Colonic mucosa (tissue), 4 donors: Measurements from ENCODE around the gene IQSEC1. TPM values are rescaled to one million over a fixed set of nuclear protein-coding genes. Genes with fewer than 3 reads are reported as not detected.

Source experiments
- DNase-seq: peaks from one replicate; pipeline ENCODE4 v3.0.0-alpha.2; 2020
- H3K27ac ChIP-seq: fragments of 200-600 bp; one replicate; pipeline ENCODE4 v1.8.0; 2021
- H3K27me3 ChIP-seq: fragments of 200-600 bp; one replicate; pipeline ENCODE4 v1.8.0; 2021
- H3K36me3 ChIP-seq: fragments of 200-600 bp; one replicate; pipeline ENCODE4 v1.8.0; 2021
- H3K4me1 ChIP-seq: fragments of 200-600 bp; one replicate; pipeline ENCODE4 v1.8.0; 2021; ENCODE audit warnings: mild to moderate bottlenecking
- H3K4me3 ChIP-seq: fragments of 200-600 bp; one replicate; pipeline ENCODE4 v1.8.0; 2021
- H3K9ac ChIP-seq, 2 donors: one replicate each; pipeline ENCODE4 v1.7.0; 2013; ENCODE audit warnings: control low read depth in 2 of 2, low read depth in 2 of 2, low read length in 2 of 2
- H3K9me3 ChIP-seq: fragments of 200-600 bp; one replicate; pipeline ENCODE4 v1.8.0; 2021
- intact Hi-C: fragments of 100-400 bp; cut with DNase I; formaldehyde crosslinking; loops from one replicate; pipeline ENCODE4 v1.14.1; 2022
- total RNA-seq, 2 donors: library from RNA; stranded (reverse); fragmentation: NEBNext Ultra II Directional in 1 of 2; extraction: Animal tissue kit (Norgen Biotek cat#: 25700) in 1 of 2; gene quantifications; one replicate each; pipeline ENCODE4 v1.2.1, GENCODE V29; 2021
- TF ChIP-seq, protein P1 (sequence below): fragments of 200-600 bp; IDR thresholded peaks from one replicate; pipeline ENCODE4 v1.8.0; 2022; ENCODE audit warnings: antibody characterized with exemption, mild to moderate bottlenecking
- donor health status: healthy.
- donor health status: DM: no; HTN: no; CAD: no.
- donor health status: DM: no; HTN: no; CAD: no.

IQSEC1 gene
- total RNA-seq, 2 donors from 2014 or later = 14.8 to 19.2 TPM

DNA sequence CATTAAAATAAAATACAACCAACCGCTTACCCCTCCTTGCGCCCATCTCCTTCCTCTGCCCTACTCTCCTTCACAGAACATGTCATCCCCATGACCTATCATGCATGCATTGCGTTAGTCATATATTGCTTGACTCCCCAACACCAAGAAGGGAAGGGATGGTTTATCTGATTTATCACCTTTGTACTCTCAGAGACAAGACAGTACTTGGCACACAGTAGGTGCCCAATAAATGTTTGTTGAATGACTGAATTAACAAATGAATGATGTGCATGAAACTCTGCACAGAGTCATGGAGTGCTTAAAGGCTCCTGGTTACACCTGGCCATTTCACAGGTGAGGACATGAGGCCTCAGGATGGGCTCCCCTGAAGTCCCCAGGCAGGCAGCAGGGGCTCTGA is 59.7 kb downstream of the IQSEC1 start:
- peak overlapping the region in 1 of 2 donors; percentile 19 for H3K9ac ChIP-seq
- TF ChIP-seq, protein P1, sequence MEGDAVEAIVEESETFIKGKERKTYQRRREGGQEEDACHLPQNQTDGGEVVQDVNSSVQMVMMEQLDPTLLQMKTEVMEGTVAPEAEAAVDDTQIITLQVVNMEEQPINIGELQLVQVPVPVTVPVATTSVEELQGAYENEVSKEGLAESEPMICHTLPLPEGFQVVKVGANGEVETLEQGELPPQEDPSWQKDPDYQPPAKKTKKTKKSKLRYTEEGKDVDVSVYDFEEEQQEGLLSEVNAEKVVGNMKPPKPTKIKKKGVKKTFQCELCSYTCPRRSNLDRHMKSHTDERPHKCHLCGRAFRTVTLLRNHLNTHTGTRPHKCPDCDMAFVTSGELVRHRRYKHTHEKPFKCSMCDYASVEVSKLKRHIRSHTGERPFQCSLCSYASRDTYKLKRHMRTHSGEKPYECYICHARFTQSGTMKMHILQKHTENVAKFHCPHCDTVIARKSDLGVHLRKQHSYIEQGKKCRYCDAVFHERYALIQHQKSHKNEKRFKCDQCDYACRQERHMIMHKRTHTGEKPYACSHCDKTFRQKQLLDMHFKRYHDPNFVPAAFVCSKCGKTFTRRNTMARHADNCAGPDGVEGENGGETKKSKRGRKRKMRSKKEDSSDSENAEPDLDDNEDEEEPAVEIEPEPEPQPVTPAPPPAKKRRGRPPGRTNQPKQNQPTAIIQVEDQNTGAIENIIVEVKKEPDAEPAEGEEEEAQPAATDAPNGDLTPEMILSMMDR = no peak
- no peaks in the 10 kb centered on the region for H3K36me3 ChIP-seq
- DNase-seq = no peak
- intact Hi-C loops = no loop called here
- peak overlapping the region; percentile 81 for H3K27ac ChIP-seq
- H3K27me3 ChIP-seq = no peaks in the 10 kb centered on the region
- peaks cover 10% of the 10 kb centered on the region for H3K4me1 ChIP-seq
- H3K9me3 ChIP-seq = no peaks in the 10 kb centered on the region
- H3K4me3 ChIP-seq = no peak overlapping the region

DNA sequence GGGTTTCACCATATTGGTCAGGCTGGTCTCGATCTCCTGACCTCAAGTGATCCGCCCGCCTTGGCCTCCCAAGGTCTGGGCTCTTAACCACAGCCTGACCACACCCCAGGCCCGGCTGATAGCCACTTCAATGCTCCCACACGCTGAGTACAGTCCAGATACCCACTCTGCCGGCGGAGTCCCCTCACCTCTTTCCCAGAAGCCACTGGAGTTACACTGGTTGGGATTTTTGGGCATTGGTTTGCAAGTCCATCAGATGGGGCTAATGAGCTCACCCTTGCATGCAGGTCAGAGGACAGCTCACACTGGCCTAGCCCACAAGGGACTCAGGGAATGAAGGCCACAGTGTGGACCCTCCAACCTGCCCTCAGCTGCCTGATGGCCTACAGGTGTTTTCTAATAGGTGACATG is 60.1 kb downstream of the IQSEC1 start:
- Histone ChIP-seq H3K27ac (peak overlapping the region; percentile 81), H3K9me3 (no peaks in the 10 kb centered on the region), H3K9ac (no peak overlapping the region), H3K27me3 (no peaks in the 10 kb centered on the region), H3K36me3 (no peaks in the 10 kb centered on the region), H3K4me1 (peaks cover 10% of the 10 kb centered on the region), H3K4me3 (no peak overlapping the region)
- TF ChIP-seq, protein P1 = no peak
- no peak for DNase-seq
- intact Hi-C loops = no loop called here

DNA sequence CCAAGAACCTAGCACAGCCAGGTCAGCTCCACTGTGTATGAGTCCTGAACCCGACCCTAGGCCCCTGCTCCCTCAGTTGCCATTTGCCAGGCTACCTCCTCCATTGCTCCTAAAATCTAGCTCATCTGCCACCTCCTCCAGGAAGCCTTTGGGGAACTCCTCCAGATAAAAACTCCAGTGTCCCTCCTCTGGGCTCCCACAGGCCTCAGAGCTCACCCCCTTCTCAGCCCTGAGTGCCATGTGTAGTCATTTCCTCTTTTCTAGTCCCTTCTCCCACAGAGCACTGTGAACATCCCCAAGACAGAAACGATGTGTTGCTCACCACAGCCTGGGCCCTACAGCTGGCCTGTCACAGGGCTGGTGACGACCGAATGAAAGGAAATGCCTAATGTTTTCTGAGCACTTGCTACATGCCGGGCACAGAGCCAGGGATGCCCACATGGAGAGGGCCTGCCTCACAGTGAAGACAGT is 61.0 kb downstream of the IQSEC1 start:
- Histone ChIP-seq H3K4me3 (no peak overlapping the region), H3K27ac (peak overlapping the region; percentile 81), H3K9me3 (no peaks in the 10 kb centered on the region), H3K4me1 (peaks cover 10% of the 10 kb centered on the region), H3K27me3 (no peaks in the 10 kb centered on the region), H3K9ac (peak overlapping the region in 1 of 2 donors; percentile 60), H3K36me3 (no peaks in the 10 kb centered on the region)
- intact Hi-C loops = no loop called here
- TF ChIP-seq, protein P1 = no peak
- peak; percentile 51 for DNase-seq

DNA sequence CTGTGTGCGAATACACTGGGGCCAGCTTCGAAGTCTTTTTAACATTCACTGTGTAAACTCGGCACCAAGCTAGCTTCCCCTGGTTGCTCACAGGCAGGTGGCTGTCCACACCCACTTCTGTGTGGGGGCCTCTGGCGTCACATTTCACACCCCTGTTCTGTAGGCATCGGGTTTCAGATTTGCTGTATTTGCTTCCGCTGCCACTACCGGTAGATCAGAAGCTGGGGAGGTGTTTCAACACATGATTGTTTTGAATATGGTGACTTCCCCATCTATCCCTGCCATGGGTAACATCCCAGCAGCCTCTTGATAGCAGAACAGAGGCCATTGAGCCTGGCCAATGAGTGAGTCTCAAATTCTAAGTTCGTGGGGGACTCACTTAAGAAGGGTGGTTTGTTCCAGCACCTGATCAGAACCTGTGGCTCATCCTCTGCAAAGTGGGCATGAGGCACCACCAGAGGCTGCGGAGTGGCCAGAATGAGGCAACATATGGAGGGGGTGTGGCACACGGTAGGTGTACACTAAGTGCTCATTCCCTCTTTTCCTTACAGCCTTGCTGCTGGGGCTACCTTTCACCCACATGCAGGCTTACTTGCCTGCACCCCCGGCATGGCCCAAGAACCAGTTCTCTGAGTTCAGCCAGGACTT is 61.5 kb downstream of the IQSEC1 start:
- no peaks in the 10 kb centered on the region for H3K27me3 ChIP-seq
- peak overlapping the region in 1 of 2 donors; percentile 60 for H3K9ac ChIP-seq
- peak overlapping the region; percentile 81 for H3K27ac ChIP-seq
- TF ChIP-seq, protein P1 = no peak
- no peaks in the 10 kb centered on the region for H3K36me3 ChIP-seq
- intact Hi-C loops = no loop called here
- H3K9me3 ChIP-seq = no peaks in the 10 kb centered on the region
- peak; percentile 45 for DNase-seq
- peaks cover 10% of the 10 kb centered on the region for H3K4me1 ChIP-seq
- H3K4me3 ChIP-seq = no peak overlapping the region

DNA sequence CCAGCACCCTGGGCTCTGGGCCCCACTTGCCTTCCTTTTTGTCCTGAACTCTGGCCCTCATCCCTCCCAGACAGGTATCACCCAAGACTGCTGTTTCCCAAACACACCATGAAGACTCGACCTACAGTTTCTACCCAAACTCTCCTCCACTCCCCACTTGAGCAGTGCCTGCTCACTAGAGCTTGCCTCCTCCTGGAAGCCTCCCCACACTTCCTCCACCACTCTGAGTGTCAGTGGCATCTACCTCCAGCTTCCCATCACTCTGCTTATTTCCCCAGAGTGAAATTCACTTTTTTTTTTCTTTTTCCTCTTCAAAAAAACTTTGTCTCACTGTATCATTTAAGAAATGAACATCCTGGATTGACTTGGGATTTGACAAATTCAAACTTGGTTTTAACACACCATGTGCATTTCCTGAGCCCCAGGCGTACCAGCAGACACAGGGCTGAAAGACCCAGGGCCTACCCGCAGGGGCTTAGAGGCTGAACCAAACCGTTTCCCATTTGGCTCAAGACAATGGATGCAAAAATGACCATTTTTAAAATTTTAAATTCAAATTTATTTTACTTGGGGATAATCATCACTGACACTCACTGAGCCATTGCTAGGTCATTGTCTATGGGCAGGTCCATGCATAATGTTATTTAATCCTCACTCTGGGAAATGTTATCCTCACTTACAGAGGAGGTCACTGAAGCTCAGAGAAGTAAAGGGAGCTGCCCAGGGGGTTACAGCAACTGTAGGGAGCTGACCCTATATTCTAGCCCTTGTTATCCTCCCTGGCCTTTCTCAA is 62.3 kb downstream of the IQSEC1 start:
- Histone ChIP-seq H3K9me3 (no peaks in the 10 kb centered on the region), H3K27ac (peak overlapping the region; percentile 81), H3K36me3 (no peaks in the 10 kb centered on the region), H3K4me3 (no peak overlapping the region), H3K4me1 (peaks cover 10% of the 10 kb centered on the region), H3K9ac (no peak overlapping the region), H3K27me3 (no peaks in the 10 kb centered on the region)
- no peak for DNase-seq
- intact Hi-C loops = no loop called here
- TF ChIP-seq, protein P1 = no peak
